GM18505 (cell line): Measurements from ENCODE around the gene DRC1.

Source experiments
- ATAC-seq: cut with Tn5 transposase; IDR thresholded peaks from one replicate; pipeline ENCODE4 v1.9.1; 2021; ENCODE audit not compliant: unreplicated experiment
- POLR2A ChIP-seq: IDR thresholded peaks from 4 replicates; pipeline ENCODE4 v1.6.1; 2011; ENCODE audit warnings: borderline replicate concordance; ENCODE audit not compliant: insufficient read depth, insufficient read length; ENCODE audit errors: extremely low read depth

The DRC1 gene

GRCh38 chr2:26414311-26414710 lies 12.6 kb downstream of the DRC1 start:
- no peak for ATAC-seq

GRCh38 chr2:26421961-26422360 lies 20.2 kb downstream of the DRC1 start:
- TF ChIP-seq POLR2A = no peak
- no peak for ATAC-seq

More at GRCh38 chr2:26414311-26414710, 12.6 kb downstream of the DRC1 start:
- no peak for TF ChIP-seq POLR2A

- no peak for TF ChIP-seq POLR2A
These were observed 21.4 kb downstream of the DRC1 start for GRCh38 chr2:26422947-26423629.

GRCh38 chr2:26423750-26424149 lies 22.0 kb downstream of the DRC1 start:
- no peak for ATAC-seq
- no peak for TF ChIP-seq POLR2A

More at GRCh38 chr2:26422947-26423629, 21.4 kb downstream of the DRC1 start:
- no peak for ATAC-seq

GRCh38 chr2:26424221-26424620 lies 22.5 kb downstream of the DRC1 start:
- TF ChIP-seq POLR2A = no peak
- ATAC-seq = no peak

- TF ChIP-seq POLR2A = no peak
- ATAC-seq = no peak
These were observed 27.1 kb downstream of the DRC1 start for GRCh38 chr2:26428846-26429245.

- ATAC-seq = no peak
- TF ChIP-seq POLR2A = no peak
These were observed 28.3 kb downstream of the DRC1 start for GRCh38 chr2:26429779-26430578.

GRCh38 chr2:26430826-26431225 lies 29.1 kb downstream of the DRC1 start:
- no peak for TF ChIP-seq POLR2A
- no peak for ATAC-seq

GRCh38 chr2:26432363-26432762 lies 30.6 kb downstream of the DRC1 start:
- no peak for ATAC-seq
- no peak for TF ChIP-seq POLR2A

GRCh38 chr2:26432859-26433258 lies 31.1 kb downstream of the DRC1 start:
- ATAC-seq = no peak
- TF ChIP-seq POLR2A = no peak

- no peak for TF ChIP-seq POLR2A
These were observed 33.4 kb downstream of the DRC1 start for GRCh38 chr2:26435106-26435505.

GRCh38 chr2:26438526-26438925 lies 36.8 kb downstream of the DRC1 start:
- ATAC-seq = no peak
- TF ChIP-seq POLR2A = no peak

More at GRCh38 chr2:26435106-26435505, 33.4 kb downstream of the DRC1 start:
- ATAC-seq = no peak

- no peak for TF ChIP-seq POLR2A
- ATAC-seq = no peak
These were observed 37.2 kb downstream of the DRC1 start for GRCh38 chr2:26438926-26439325.

GRCh38 chr2:26442301-26442700 lies 40.6 kb downstream of the DRC1 start:
- ATAC-seq = no peak
- no peak for TF ChIP-seq POLR2A
